Type B pancreatic cell (in vitro differentiated cells): ENCODE data around the gene PACC1. TPM values are rescaled to one million over a fixed set of nuclear protein-coding genes. Genes with fewer than 3 reads are reported as not detected.

Experiments used
- DNase-seq: peaks from one replicate; pipeline ENCODE4 v3.0.0; 2021; ENCODE audit warnings: mixed read lengths; ENCODE audit not compliant: unreplicated experiment; ENCODE audit errors: extremely low spot score
- H3K27ac Mint-ChIP-seq: 2 replicates; pipeline ENCODE4 v1.8.0; 2021; ENCODE audit warnings: mild to moderate bottlenecking, mixed read lengths
- H3K27me3 Mint-ChIP-seq: 2 replicates; pipeline ENCODE4 v1.8.0; 2021; ENCODE audit warnings: mixed read lengths
- H3K36me3 Mint-ChIP-seq: 2 replicates; pipeline ENCODE4 v1.8.0; 2021; ENCODE audit warnings: mixed read lengths
- H3K4me1 Mint-ChIP-seq: one replicate; pipeline ENCODE4 v1.8.0; 2021; ENCODE audit warnings: mixed read lengths; ENCODE audit not compliant: unreplicated experiment
- H3K4me3 Mint-ChIP-seq: 2 replicates; pipeline ENCODE4 v1.8.0; 2021; ENCODE audit warnings: mild to moderate bottlenecking, mixed read lengths
- H3K9me3 Mint-ChIP-seq: 2 replicates; pipeline ENCODE4 v1.8.0; 2021; ENCODE audit warnings: mixed read lengths
- CTCF ChIP-seq: fragments of 200-600 bp; sonication (generic); conservative IDR thresholded peaks from 2 replicates; pipeline ENCODE4 v1.5.0; 2021; ENCODE audit warnings: antibody characterized with exemption, mild to moderate bottlenecking
- total RNA-seq: library from RNA; stranded (reverse); gene quantifications from 2 replicates; pipeline ENCODE4 v1.2.1, GENCODE V29; 2021; ENCODE audit warnings: low replicate concordance

Gene PACC1
- total RNA-seq, 1 donor from 2014 or later = 20.4 TPM

- no peak for DNase-seq
- peak overlapping the region; percentile 86 for H3K4me3 Mint-ChIP-seq
Observed at GRCh38 chr1:212434992-212435391, 20.3 kb upstream of the PACC1 start.

GRCh38 chr1:212433577-212434462 lies 19.1 kb upstream of the PACC1 start:
- Mint-ChIP-seq H3K36me3 (no peaks in the 10 kb centered on the region), H3K9me3 (no peaks in the 10 kb centered on the region), H3K4me1 (peaks cover 33% of the 10 kb centered on the region), H3K27ac (peak overlapping the region; percentile 43), H3K27me3 (no peaks in the 10 kb centered on the region), H3K4me3 (peak overlapping the region; percentile 86)
- no peak for TF ChIP-seq CTCF
- no peak for DNase-seq

More at GRCh38 chr1:212434992-212435391, 20.3 kb upstream of the PACC1 start:
- no peaks in the 10 kb centered on the region for H3K9me3 Mint-ChIP-seq
- no peaks in the 10 kb centered on the region for H3K27me3 Mint-ChIP-seq
- no peaks in the 10 kb centered on the region for H3K36me3 Mint-ChIP-seq
- no peak for TF ChIP-seq CTCF
- no peak overlapping the region for H3K27ac Mint-ChIP-seq
- peaks cover 33% of the 10 kb centered on the region for H3K4me1 Mint-ChIP-seq

- Mint-ChIP-seq H3K36me3 (no peaks in the 10 kb centered on the region), H3K9me3 (no peaks in the 10 kb centered on the region), H3K4me1 (peaks cover 33% of the 10 kb centered on the region), H3K27ac (peak within 1 kb of the TSS; percentile 70), H3K27me3 (no peaks in the 10 kb centered on the region), H3K4me3 (peak within 1 kb of the TSS; percentile 86)
- peak; percentile 82 for DNase-seq
- TF ChIP-seq CTCF = peak; percentile 31
Observed at GRCh38 chr1:212432661-212433576, 18.2 kb upstream of the PACC1 start, which contains the start of gene NENF. NENF (plus strand) TSS chr1:212432920; CDS start chr1:212432944, 24 bp downstream.

DNA sequence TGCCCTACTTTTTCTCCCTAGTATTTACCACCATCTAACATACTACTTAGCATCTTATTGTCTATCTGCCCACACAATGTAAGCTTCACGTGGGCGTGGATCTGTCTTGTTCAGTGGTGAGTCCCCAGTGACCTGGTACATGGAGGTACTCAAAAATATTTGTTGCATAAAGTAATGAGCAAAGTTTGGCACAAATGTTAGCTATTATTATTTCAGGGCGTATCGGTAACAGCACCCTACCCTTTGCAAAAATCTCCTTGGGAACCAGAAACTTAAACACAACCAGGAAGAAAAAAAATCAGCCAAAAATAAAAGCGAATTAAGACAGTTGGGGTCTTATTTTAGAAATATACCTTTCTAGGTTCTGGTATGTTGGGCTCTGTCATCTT lies 17.6 kb upstream of the PACC1 start:
- H3K36me3 Mint-ChIP-seq = no peaks in the 10 kb centered on the region
- H3K4me3 Mint-ChIP-seq = peak overlapping the region; percentile 86
- H3K27me3 Mint-ChIP-seq = no peaks in the 10 kb centered on the region
- peaks cover 33% of the 10 kb centered on the region for H3K4me1 Mint-ChIP-seq
- H3K27ac Mint-ChIP-seq = peak overlapping the region; percentile 70
- no peak for TF ChIP-seq CTCF
- DNase-seq = no peak
- H3K9me3 Mint-ChIP-seq = no peaks in the 10 kb centered on the region

GRCh38 chr1:212431644-212432043 lies 17.0 kb upstream of the PACC1 start:
- Mint-ChIP-seq H3K4me1 (peaks cover 33% of the 10 kb centered on the region), H3K4me3 (peak overlapping the region; percentile 71), H3K27ac (peak overlapping the region; percentile 59), H3K36me3 (no peaks in the 10 kb centered on the region), H3K9me3 (no peaks in the 10 kb centered on the region), H3K27me3 (no peaks in the 10 kb centered on the region)
- no peak for DNase-seq
- no peak for TF ChIP-seq CTCF
